RPMI7951 (cell line): ENCODE measurements around the gene CARMIL1. TPM values are rescaled to one million over a fixed set of nuclear protein-coding genes. Genes with fewer than 3 reads are reported as not detected.
"Not testable (repeated sequence)": the region's sequence is repeated elsewhere in the genome, so short reads cannot be mapped to it uniquely, and the experiment has no call there.

Experiments used
- DNase-seq: peaks from one replicate; pipeline ENCODE4 v3.0.0-alpha.2; 2012; ENCODE audit warnings: low read depth
- total RNA-seq: library from RNA; depleted of rRNA; stranded (reverse); fragments of >200 nt; shearing (Covaris generic); gene quantifications from 2 replicates; pipeline ENCODE4 v1.2.3, GENCODE V29; 2014

CARMIL1 gene
- total RNA-seq, 1 experiment from 2014 or later = 9.5 TPM

- no peak for DNase-seq
Measured at GRCh38 chr6:25564943-25565342, 285.8 kb downstream of the CARMIL1 start.

DNA sequence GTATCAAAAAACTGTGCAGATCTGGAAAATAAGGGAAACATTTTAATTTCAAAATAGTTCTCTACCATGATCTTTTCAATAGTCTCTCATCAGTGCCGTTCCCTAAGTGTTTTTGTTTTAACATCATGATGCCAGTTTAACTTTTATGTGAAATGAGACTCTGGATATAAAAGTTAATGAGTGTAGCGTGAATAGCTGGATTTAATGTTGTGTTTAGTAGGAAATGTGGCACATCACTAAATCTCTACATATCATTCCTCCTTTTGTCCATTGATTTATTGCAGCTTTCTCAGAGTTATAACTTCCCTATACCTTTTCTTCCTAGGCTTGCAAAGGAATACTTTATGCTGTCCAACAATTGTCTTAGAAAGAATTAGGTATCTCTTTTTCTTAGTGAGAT lies 291.4 kb downstream of the CARMIL1 start:
- DNase-seq = no peak

GRCh38 chr6:25576919-25577318 lies 297.7 kb downstream of the CARMIL1 start:
- no peak for DNase-seq

- no peak for DNase-seq
Measured at GRCh38 chr6:25578538-25578937, 299.4 kb downstream of the CARMIL1 start.

DNA sequence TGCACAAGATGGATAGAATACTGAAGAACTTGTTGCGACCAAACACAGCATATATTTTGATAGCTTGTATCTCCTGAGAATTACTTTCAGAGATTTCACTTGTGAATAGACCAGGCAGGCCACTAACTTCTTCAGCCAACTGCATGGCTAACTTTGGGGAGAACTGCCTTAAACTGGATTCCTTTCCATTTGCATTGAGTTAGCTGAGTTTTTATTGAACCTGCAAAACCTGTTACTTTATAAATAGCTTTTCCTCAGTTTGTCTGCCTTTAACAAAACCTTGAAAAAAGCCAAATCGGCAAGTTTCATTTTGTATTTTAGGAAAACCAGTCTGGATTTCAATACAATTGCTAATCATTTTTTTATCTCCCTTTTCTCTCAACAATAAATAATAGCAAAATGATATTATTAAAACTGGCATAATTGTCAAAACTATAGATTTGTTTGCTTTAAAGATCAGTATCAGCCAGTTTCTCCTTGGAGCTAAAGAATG lies 300.3 kb downstream of the CARMIL1 start:
- no peak for DNase-seq

- DNase-seq = no peak
Measured at GRCh38 chr6:25579902-25580495, 300.8 kb downstream of the CARMIL1 start.

GRCh38 chr6:25582101-25582500 lies 302.9 kb downstream of the CARMIL1 start:
- no peak for DNase-seq

GRCh38 chr6:25583099-25583498 lies 303.9 kb downstream of the CARMIL1 start:
- DNase-seq = no peak

DNA sequence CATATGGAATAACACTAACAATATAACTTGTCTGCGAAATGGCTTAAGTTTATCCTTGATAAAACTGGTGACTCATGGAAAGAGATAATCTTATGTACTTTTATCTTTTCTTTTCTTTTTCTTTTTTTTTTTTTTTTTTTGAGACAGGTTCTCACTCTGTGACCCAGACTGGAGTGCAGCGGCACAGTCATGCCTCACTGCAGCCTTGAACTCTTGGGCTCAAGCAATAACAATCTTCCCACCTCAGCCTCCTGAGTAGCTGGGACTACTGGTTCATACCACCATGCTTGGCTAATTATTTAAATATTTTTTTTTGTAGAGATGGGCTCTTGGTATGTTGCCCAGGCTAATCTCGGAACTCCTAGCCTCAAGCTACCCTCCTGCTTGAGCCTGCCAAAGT lies 304.7 kb downstream of the CARMIL1 start:
- no peak for DNase-seq

- no peak for DNase-seq
Measured at GRCh38 chr6:25585225-25585624, 306.1 kb downstream of the CARMIL1 start.

DNA sequence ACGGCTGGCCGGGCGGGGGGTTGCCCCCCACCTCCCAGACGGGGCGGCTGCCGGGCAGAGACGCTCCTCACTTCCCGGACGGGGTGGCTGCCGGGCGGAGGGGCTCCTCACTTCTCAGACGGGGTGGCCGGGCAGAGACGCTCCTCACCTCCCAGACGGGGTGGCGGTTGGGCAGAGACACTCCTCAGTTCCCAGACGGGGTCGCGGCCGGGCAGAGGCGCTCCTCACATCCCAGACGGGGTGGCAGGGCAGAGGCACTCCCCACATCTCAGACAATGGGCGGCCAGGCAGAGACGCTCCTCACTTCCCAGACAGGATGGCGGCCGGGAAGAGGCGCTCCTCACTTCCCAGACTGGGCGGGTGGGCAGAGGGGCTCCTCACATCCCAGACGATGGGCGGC lies 306.9 kb downstream of the CARMIL1 start:
- not testable (repeated sequence) for DNase-seq

GRCh38 chr6:25586927-25587326 lies 307.8 kb downstream of the CARMIL1 start:
- no peak for DNase-seq

DNA sequence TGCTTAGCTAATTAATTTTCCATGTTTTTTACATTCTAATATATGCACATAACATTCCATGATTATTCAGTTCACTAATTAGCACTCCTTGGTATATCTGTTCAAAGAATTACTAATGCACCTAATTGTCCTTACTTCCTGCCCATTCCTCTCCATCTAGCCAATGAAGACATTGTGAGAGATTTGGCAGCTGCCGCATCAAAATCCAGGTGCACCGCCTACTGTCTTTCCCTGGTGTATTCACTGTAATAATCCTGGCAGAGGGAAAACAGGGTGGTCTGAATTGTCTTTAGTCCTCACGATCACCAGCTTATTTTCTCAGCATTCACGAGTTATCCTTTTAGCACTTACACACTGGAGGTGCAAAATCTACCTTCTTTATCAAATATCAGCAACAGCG lies 311.8 kb downstream of the CARMIL1 start:
- DNase-seq = no peak

GRCh38 chr6:25596928-25597818 lies 318.0 kb downstream of the CARMIL1 start:
- DNase-seq = no peak

- no peak for DNase-seq
Measured at GRCh38 chr6:25599516-25600085, 320.4 kb downstream of the CARMIL1 start.

GRCh38 chr6:25601800-25602673 lies 322.9 kb downstream of the CARMIL1 start:
- DNase-seq = peak; percentile 54

GRCh38 chr6:25602674-25602982 lies 323.5 kb downstream of the CARMIL1 start:
- DNase-seq = no peak

GRCh38 chr6:25603251-25603650 lies 324.1 kb downstream of the CARMIL1 start:
- no peak for DNase-seq

GRCh38 chr6:25606151-25606550 lies 327.0 kb downstream of the CARMIL1 start:
- no peak for DNase-seq

DNA sequence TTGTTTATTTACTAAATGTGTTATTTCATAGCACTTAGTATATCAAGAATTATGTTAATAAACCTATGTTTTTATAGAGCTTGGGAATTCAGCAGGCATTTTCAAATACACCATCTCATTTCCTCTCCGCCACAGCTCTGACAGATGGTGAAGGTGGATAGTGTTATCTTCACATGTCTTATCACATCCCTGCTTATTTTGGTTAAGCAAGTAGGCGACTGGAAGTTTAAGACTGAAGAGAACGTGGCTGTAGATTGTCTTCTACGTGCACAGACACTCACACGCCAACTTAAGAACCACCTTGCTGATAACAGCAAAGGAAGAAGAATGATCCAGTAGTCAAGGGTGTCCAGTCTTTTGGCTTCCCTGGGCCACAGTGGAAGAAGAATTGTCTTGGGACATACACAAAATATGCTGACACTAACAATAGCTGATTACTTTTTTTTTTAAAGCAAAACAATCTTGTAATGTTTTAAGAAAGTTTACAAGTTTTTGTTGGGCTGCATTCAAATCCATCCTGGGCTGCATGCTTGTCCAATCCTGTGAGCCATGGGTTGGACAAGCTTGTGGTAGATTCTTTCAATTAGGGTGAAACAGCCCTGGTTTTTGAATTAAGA lies 329.5 kb downstream of the CARMIL1 start:
- DNase-seq = no peak

GRCh38 chr6:25612666-25613065 lies 333.5 kb downstream of the CARMIL1 start:
- no peak for DNase-seq

DNA sequence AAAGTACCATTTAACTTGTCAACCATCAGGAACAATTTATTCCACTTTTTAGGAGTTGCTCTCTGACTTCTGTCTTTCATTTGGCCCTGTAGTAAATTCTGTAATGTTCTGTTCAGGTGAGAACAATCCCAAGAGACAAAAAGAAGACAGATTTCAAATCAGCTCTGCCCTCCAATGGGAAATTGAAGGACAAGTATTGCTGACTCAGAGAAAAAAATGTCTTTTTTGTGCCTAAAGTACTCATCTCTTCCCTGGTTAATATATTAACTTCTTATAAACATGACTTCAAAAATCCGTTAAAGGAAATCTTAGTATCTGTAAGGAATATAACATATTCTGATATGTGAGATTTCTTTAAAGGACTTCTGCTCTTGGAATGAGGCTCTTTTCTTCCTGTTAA lies 334.2 kb downstream of the CARMIL1 start:
- no peak for DNase-seq
